Stimulated activated CD8-positive, alpha-beta memory T cell treated with anti-CD3 and anti-CD28 coated beads, Interleukin-7, amount 100 ng/mL, for 4 hours (primary cell): ENCODE measurements around the gene KISS1R.

Experiments used
- DNase-seq, 2 donors: peaks; one replicate each; pipeline ENCODE4 v3.0.0-alpha.2; 2020; ENCODE audit warnings: low read depth in 2 of 2

Gene KISS1R

GRCh38 chr19:899336-900042 lies 17.6 kb upstream of the KISS1R start:
- no peak for DNase-seq

- DNase-seq: no peak
Observed at GRCh38 chr19:900043-900301, 17.2 kb upstream of the KISS1R start.

GRCh38 chr19:900302-901111 lies 16.6 kb upstream of the KISS1R start:
- no peak for DNase-seq

- no peak for DNase-seq
Observed at GRCh38 chr19:901216-902092, 15.7 kb upstream of the KISS1R start.

- DNase-seq: no peak
Observed at GRCh38 chr19:902093-902370, 15.1 kb upstream of the KISS1R start.

- no peak for DNase-seq
Observed at GRCh38 chr19:902446-903226, 14.5 kb upstream of the KISS1R start.

- no peak for DNase-seq
Observed at GRCh38 chr19:903266-903797, 13.8 kb upstream of the KISS1R start.

GRCh38 chr19:904545-904944 lies 12.6 kb upstream of the KISS1R start:
- DNase-seq: no peak

GRCh38 chr19:906480-906879 lies 10.7 kb upstream of the KISS1R start:
- DNase-seq: no peak

- no peak for DNase-seq
Observed at GRCh38 chr19:907183-907853, 9.8 kb upstream of the KISS1R start.

- DNase-seq: no peak
Observed at GRCh38 chr19:911197-912033, 5.7 kb upstream of the KISS1R start.

- no peak for DNase-seq
Observed at GRCh38 chr19:912181-913079, 4.7 kb upstream of the KISS1R start.

- peak; percentile 56 to 82 for DNase-seq
Observed at GRCh38 chr19:913080-913748, 3.9 kb upstream of the KISS1R start, which contains the start of gene R3HDM4. Gene R3HDM4, minus strand, starts transcription at chr19:913219. Its CDS starts 62 bp downstream, at chr19:913157.

GRCh38 chr19:916645-917322 lies 349 bp upstream of the KISS1R start:
- no peak for DNase-seq

- no peak for DNase-seq
Observed at GRCh38 chr19:918152-918437, 962 bp downstream of the KISS1R start.

- no peak for DNase-seq
Observed at GRCh38 chr19:918481-919198, 1.5 kb downstream of the KISS1R start.

- no peak for DNase-seq
Observed at GRCh38 chr19:919199-920050, 2.3 kb downstream of the KISS1R start.
